SK-N-MC (cell line): ENCODE measurements around the gene MADD.

ENCODE experiments used
- EZH2 ChIP-seq: fragments of 200-600 bp; sonication (generic); IDR thresholded peaks from one replicate; pipeline ENCODE4 v1.6.1; 2017; ENCODE audit warnings: antibody characterized with exemption
- FOXP2 ChIP-seq: optimal IDR thresholded peaks from 2 replicates; pipeline ENCODE3; 2011; ENCODE audit warnings: mild to moderate bottlenecking, moderate library complexity; ENCODE audit not compliant: insufficient read depth; ENCODE audit errors: extremely low read length, control extremely low read depth
- POLR2AphosphoS5 ChIP-seq: IDR thresholded peaks from 2 replicates; pipeline ENCODE4 v1.6.1; 2012; ENCODE audit warnings: mild to moderate bottlenecking, low read depth, low read length, borderline replicate concordance

DNA sequence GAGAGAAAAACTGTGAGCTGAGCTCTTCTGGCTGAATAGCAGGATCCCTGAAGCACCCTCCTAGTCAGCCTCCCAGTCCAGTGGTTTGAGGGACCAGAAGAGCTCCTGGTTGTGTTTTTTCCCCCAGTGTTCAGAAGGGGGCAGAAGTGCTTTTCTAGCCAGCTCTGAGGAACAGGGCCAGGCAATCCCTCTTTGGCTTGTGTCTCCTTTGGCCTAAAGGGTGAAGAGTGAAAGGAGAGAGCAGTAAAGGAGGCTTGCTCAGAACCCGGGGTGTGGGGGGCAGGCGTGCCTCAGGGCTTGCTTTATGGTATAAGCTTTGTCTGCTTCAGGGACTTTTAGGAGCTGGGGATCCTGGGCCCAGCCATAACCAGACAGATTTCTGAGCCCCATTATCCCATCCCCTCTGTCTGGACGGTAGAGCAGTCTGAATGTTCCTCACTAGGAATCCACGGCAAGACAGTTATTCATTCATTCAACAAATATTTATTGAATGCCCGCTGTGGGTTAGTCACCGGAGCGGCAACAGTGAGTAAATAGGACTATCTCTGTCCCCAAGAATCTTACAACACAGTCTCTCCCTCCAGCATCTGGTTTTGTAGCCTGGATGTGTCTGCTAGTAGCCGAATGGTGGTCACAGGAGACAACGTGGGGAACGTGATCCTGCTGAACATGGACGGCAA, 35.8 kb upstream of the MADD start:
- TF ChIP-seq EZH2 (no peak), POLR2AphosphoS5 (no peak), FOXP2 (no peak)
